Measurements from ENCODE around the gene TMEM190. TPM values are rescaled to one million over a fixed set of nuclear protein-coding genes. Genes with fewer than 3 reads are reported as not detected.
A peak's percentile ranks its signal among the peaks of the same experiment; 100 is the strongest.

TMEM190 gene
- total RNA-seq, 4 donors from 2014 or later: 2.7 TPM; not detected in 3

- H3K27me3 ChIP-seq: peaks cover 5 to 74% of the 10 kb centered on the region in 2 donors
- WGBS, 2 donors: 66 to 75% methylated on average over 25 of the region's 25 CpGs
- peaks cover 0 to 26% (median 8%) of the 10 kb centered on the region in 4 donors for H3K4me1 ChIP-seq
- no peak for DNase-seq (ENCODE audit: low spot score in 2 of 2)
- no peak overlapping the region for H3K27ac ChIP-seq
- TF ChIP-seq POLR2A (IDR thresholded peaks at IDR 0.05): no peak
- no peak for TF ChIP-seq EP300 (IDR thresholded peaks at IDR 0.05)
- no peak for TF ChIP-seq CTCF (IDR thresholded peaks at IDR 0.05)
- no peak overlapping the region for H3K4me3 ChIP-seq
- H3K9me3 ChIP-seq: no peaks in the 10 kb centered on the region
- H3K36me3 ChIP-seq: peaks cover 0 to 6% (median 0%) of the 10 kb centered on the region in 3 donors
Measured at GRCh38 chr19:55352549-55353145, 24.0 kb upstream of the TMEM190 start.

GRCh38 chr19:55353356-55353802 is 23.2 kb upstream of the TMEM190 start:
- peaks cover 0 to 4% (median 0%) of the 10 kb centered on the region in 3 donors for H3K36me3 ChIP-seq
- TF ChIP-seq CTCF (IDR thresholded peaks at IDR 0.05) (no peak), POLR2A (IDR thresholded peaks at IDR 0.05) (no peak), EP300 (IDR thresholded peaks at IDR 0.05) (no peak)
- H3K4me3 ChIP-seq: peak overlapping the region; percentile 8 to 50 (median 26)
- H3K27me3 ChIP-seq: peaks cover 5 to 74% of the 10 kb centered on the region in 2 donors
- no peak overlapping the region for H3K27ac ChIP-seq
- WGBS, 2 donors: 3 to 7% methylated on average over 24 of the region's 24 CpGs
- peaks cover 0 to 22% (median 8%) of the 10 kb centered on the region in 4 donors for H3K4me1 ChIP-seq
- no peak for DNase-seq (ENCODE audit: low spot score in 2 of 2)
- no peaks in the 10 kb centered on the region for H3K9me3 ChIP-seq

- Histone ChIP-seq H3K4me3 (peak overlapping the region; percentile 8 to 50 (median 26)), H3K36me3 (peaks cover 0 to 4% (median 0%) of the 10 kb centered on the region in 3 donors), H3K27ac (no peak overlapping the region), H3K4me1 (peaks cover 0 to 22% (median 8%) of the 10 kb centered on the region in 4 donors), H3K9me3 (no peaks in the 10 kb centered on the region), H3K27me3 (peaks cover 5 to 74% of the 10 kb centered on the region in 2 donors)
- 3% methylated on average over 22 to 56 of the region's 72 CpGs for WGBS, 2 donors
- TF ChIP-seq CTCF (IDR thresholded peaks at IDR 0.05): no peak
- TF ChIP-seq EP300 (IDR thresholded peaks at IDR 0.05): no peak
- no peak for TF ChIP-seq POLR2A (IDR thresholded peaks at IDR 0.05)
- no peak for DNase-seq (ENCODE audit: low spot score in 2 of 2)
Measured at GRCh38 chr19:55353803-55354697, 22.6 kb upstream of the TMEM190 start.

GRCh38 chr19:55354698-55355212 is 21.9 kb upstream of the TMEM190 start, which contains the start of gene COX6B2:
COX6B2 (minus strand) TSS chr19:55354719; CDS start chr19:55354521, 198 bp downstream.
- Histone ChIP-seq H3K4me3 (peak within 1 kb of the TSS; percentile 8 to 50 (median 26)), H3K4me1 (peaks cover 0 to 22% (median 8%) of the 10 kb centered on the region in 4 donors), H3K9me3 (no peaks in the 10 kb centered on the region), H3K36me3 (peaks cover 0 to 4% (median 0%) of the 10 kb centered on the region in 3 donors), H3K27me3 (peaks cover 5 to 74% of the 10 kb centered on the region in 2 donors), H3K27ac (no peak within 1 kb of the TSS)
- DNase-seq (ENCODE audit: low spot score in 2 of 2): no peak
- 1 to 4% methylated on average over 16 to 19 of the region's 43 CpGs for whole genome bisulfite sequencing, 2 donors
- TF ChIP-seq CTCF (IDR thresholded peaks at IDR 0.05) (no peak), EP300 (IDR thresholded peaks at IDR 0.05) (no peak), POLR2A (IDR thresholded peaks at IDR 0.05) (no peak)

All from tibial nerve (tissue), 4 donors.